HepG2 (cell line): Measurements from ENCODE around the gene CIAO2A. TPM values are rescaled to one million over a fixed set of nuclear protein-coding genes. Genes with fewer than 3 reads are reported as not detected.
A peak's percentile ranks its signal among the peaks of the same experiment; 100 is the strongest.

ENCODE experiments used
- ARID2 ChIP-seq: sonication (generic); formaldehyde crosslinking; IDR thresholded peaks from 2 replicates; pipeline ENCODE4 v1.8.1; 2022; ENCODE audit warnings: mild to moderate bottlenecking, missing genetic modification reagents, borderline replicate concordance
- ATF4 ChIP-seq, 2 experiments: fragments of 450-650 bp in 1 of 2; sonication (generic) in 1 of 2; formaldehyde crosslinking; IDR thresholded peaks; 2 replicates each; pipeline versions ENCODE4 v1.5.0 to v1.8.0; 2020 to 2022; ENCODE audit warnings: mild to moderate bottlenecking in 1 of 2, missing genetic modification reagents in 1 of 2
- CEBPG ChIP-seq: IDR thresholded peaks from 2 replicates; pipeline ENCODE4 v1.6.1; 2016
- CHD4 ChIP-seq: fragments of 200-600 bp; sonication (generic); IDR thresholded peaks from 2 replicates; pipeline ENCODE4 v1.7.0; 2017; ENCODE audit warnings: mild to moderate bottlenecking, low read length, borderline replicate concordance
- ELF1 ChIP-seq: sonication (generic); formaldehyde crosslinking; IDR thresholded peaks from 2 replicates; pipeline ENCODE4 v1.4.0; 2020; ENCODE audit warnings: missing genetic modification reagents
- FOXO1 ChIP-seq: sonication (generic); formaldehyde crosslinking; IDR thresholded peaks from 2 replicates; pipeline ENCODE4 v1.4.0; 2020; ENCODE audit warnings: missing genetic modification reagents
- FOXP1 ChIP-seq, 2 experiments: fragments of 450-650 bp in 1 of 2; IDR thresholded peaks; 2 replicates each; pipeline ENCODE4 v1.6.1; 2017 to 2018; ENCODE audit warnings: antibody characterized with exemption in 1 of 2
- GABPA ChIP-seq, 2 experiments: IDR thresholded peaks; 2 replicates each; pipeline ENCODE4 v1.6.1; 2011 to 2016; ENCODE audit warnings: low read depth in 2 of 2, low read length in 1 of 2, missing biosample characterization in 1 of 2, missing genetic modification characterization in 1 of 2
- GATAD2A ChIP-seq: IDR thresholded peaks from 2 replicates; pipeline ENCODE4 v1.6.1; 2016
- GLMP ChIP-seq: sonication (generic); formaldehyde crosslinking; IDR thresholded peaks from 2 replicates; pipeline ENCODE4 v1.9.0; 2021; ENCODE audit warnings: missing genetic modification reagents, mild to moderate bottlenecking, borderline replicate concordance
- GPN1 ChIP-seq: sonication (generic); formaldehyde crosslinking; IDR thresholded peaks from 2 replicates; pipeline ENCODE4 v1.5.1; 2020; ENCODE audit warnings: missing genetic modification reagents, borderline replicate concordance
- HCFC1 ChIP-seq: fragments of 150-350 bp; IDR thresholded peaks from 2 replicates; pipeline ENCODE4 v1.6.1; 2014; ENCODE audit warnings: low read depth, low read length
- HNRNPK ChIP-seq: fragments of 200-400 bp; formaldehyde crosslinking; IDR thresholded peaks from 2 replicates; pipeline ENCODE4 v1.6.1; 2018; ENCODE audit warnings: low read length, low read depth, moderate library complexity, mild to moderate bottlenecking; ENCODE audit not compliant: poor library complexity, severe bottlenecking
- MAFG ChIP-seq: sonication (generic); formaldehyde crosslinking; IDR thresholded peaks from 2 replicates; pipeline ENCODE4 v1.5.1; 2020; ENCODE audit warnings: mild to moderate bottlenecking, missing genetic modification reagents
- PITX1 ChIP-seq: sonication (generic); formaldehyde crosslinking; IDR thresholded peaks from 2 replicates; pipeline ENCODE4 v1.5.1; 2020; ENCODE audit warnings: mild to moderate bottlenecking, missing genetic modification reagents
- PREB ChIP-seq: sonication (generic); formaldehyde crosslinking; IDR thresholded peaks from 2 replicates; pipeline ENCODE4 v1.4.0; 2020; ENCODE audit warnings: missing genetic modification reagents
- RCOR2 ChIP-seq: IDR thresholded peaks from 2 replicates; pipeline ENCODE4 v1.6.1; 2016; ENCODE audit warnings: missing biosample characterization, missing genetic modification reagents
- SP1 ChIP-seq, 2 experiments: fragments of 450-650 bp in 1 of 2; sonication (generic) in 1 of 2; formaldehyde crosslinking in 1 of 2; IDR thresholded peaks; 2 replicates each; pipeline versions ENCODE4 v1.4.0 to v1.6.1; 2016 to 2020; ENCODE audit warnings: missing genetic modification reagents in 1 of 2
- TOE1 ChIP-seq: sonication (generic); formaldehyde crosslinking; IDR thresholded peaks from 2 replicates; pipeline ENCODE4 v1.4.0; 2020; ENCODE audit warnings: mild to moderate bottlenecking, missing genetic modification reagents
- ZNF205 ChIP-seq: IDR thresholded peaks from 2 replicates; pipeline ENCODE4 v1.6.1; 2018; ENCODE audit warnings: missing biosample characterization, missing genetic modification reagents
- ZNF232 ChIP-seq: sonication (generic); formaldehyde crosslinking; IDR thresholded peaks from 2 replicates; pipeline ENCODE4 v1.4.0; 2020; ENCODE audit warnings: missing genetic modification reagents, borderline replicate concordance
- ZNF234 ChIP-seq: sonication (generic); formaldehyde crosslinking; conservative IDR thresholded peaks from 2 replicates; pipeline ENCODE4 v1.5.1; 2020; ENCODE audit warnings: mild to moderate bottlenecking, missing genetic modification reagents
- ZNF281 ChIP-seq: sonication (generic); formaldehyde crosslinking; IDR thresholded peaks from 2 replicates; pipeline ENCODE4 v1.4.0; 2020; ENCODE audit warnings: missing genetic modification reagents, borderline replicate concordance
- ZNF326 ChIP-seq: sonication (generic); formaldehyde crosslinking; IDR thresholded peaks from 2 replicates; pipeline ENCODE4 v1.4.0; 2020; ENCODE audit warnings: missing genetic modification reagents, borderline replicate concordance
- ZNF691 ChIP-seq: sonication (generic); formaldehyde crosslinking; IDR thresholded peaks from 2 replicates; pipeline ENCODE4 v1.4.0; 2020; ENCODE audit warnings: missing genetic modification reagents, low read depth, mild to moderate bottlenecking, borderline replicate concordance
- polyA plus RNA-seq, 8 experiments: library from polyadenylated mRNA; depleted of rRNA in 3 of 8; stranded (reverse) in 7 of 8; unstranded in 1 of 8; fragments of >200 nt; fragmentation: Illumina TruSeq in 4 of 8; extraction: Trizol in 4 of 8; gene quantifications; 2 replicates each; pipeline versions ENCODE4 v1.2.1 to v1.2.3, GENCODE V29; 2011 to 2016; ENCODE audit warnings: low read depth in 4 of 8, missing spikeins in 1 of 8, mixed read lengths in 1 of 8; ENCODE audit not compliant: insufficient read depth in 1 of 8
- total RNA-seq, 5 experiments: library from RNA; depleted of rRNA; stranded (reverse); fragments of >200 nt; fragmentation: Illumina TruSeq; extraction: Trizol; gene quantifications; 2 replicates each; pipeline ENCODE4 v1.2.3, GENCODE V29; 2016; ENCODE audit warnings: low read depth in 1 of 5

The CIAO2A gene
- total and polyA plus RNA-seq, 2 of the 13 experiments (the other 11 are each of a cell fraction or from before 2014, with no cell fraction given), result 83.0 to 100 TPM

GRCh38 chr15:64072812-64073211 is 20.8 kb downstream of the CIAO2A start (continued):
- TF ChIP-seq ZNF691 (CRISPR knock-in tag) (no peak), PREB (no peak), FOXP1 (IDR thresholded peaks at IDR 0.05) (peak; percentile 21; the same call in 1 of the 2 replicates), FOXP1 (CRISPR knock-in tag; IDR thresholded peaks at IDR 0.05) (peak; percentile 82), GABPA (IDR thresholded peaks at IDR 0.05; ENCODE audit: low read depth, low read length) (no peak), GABPA (CRISPR knock-in tag; IDR thresholded peaks at IDR 0.05; ENCODE audit: low read depth) (peak; percentile 16; the same call in 1 of the 2 replicates), RCOR2 (CRISPR knock-in tag) (peak; percentile 79), HCFC1 (no peak), ZNF326 (CRISPR knock-in tag) (no peak), SP1 (IDR thresholded peaks at IDR 0.05) (no peak), SP1 (CRISPR knock-in tag; IDR thresholded peaks at IDR 0.05) (no peak), MAFG (CRISPR knock-in tag) (no peak), TOE1 (no peak), PITX1 (CRISPR knock-in tag) (peak; percentile 58; the same call in 1 of the 2 replicates), FOXO1 (CRISPR knock-in tag) (peak; percentile 90), GATAD2A (peak; percentile 92), CEBPG (CRISPR knock-in tag) (peak; percentile 65), CHD4 (no peak), ARID2 (CRISPR knock-in tag) (no peak), ZNF232 (CRISPR knock-in tag) (no peak), ZNF205 (CRISPR knock-in tag) (peak; percentile 64; the same call in 1 of the 2 replicates), GPN1 (no peak), ZNF234 (no peak), ZNF281 (CRISPR knock-in tag) (peak; percentile 56; the same call in 1 of the 2 replicates), GLMP (CRISPR knock-in tag) (no peak), HNRNPK (no peak), ATF4 (CRISPR knock-in tag; IDR thresholded peaks at IDR 0.05) (peak in 1 of 2 experiments; percentile 63; a peak in 1 of 4 replicates), ELF1 (CRISPR knock-in tag) (no peak)
